Hematopoietic multipotent progenitor cell treated with erythropoietin and hydrocortisone succinate and interleukin-3 and kit ligand, for 4 days (in vitro differentiated cells): Measurements from ENCODE around the gene TGFBR2.

ENCODE experiments used
- DNase-seq: peaks from one replicate; pipeline ENCODE4 v3.0.0-alpha.2; 2015

The TGFBR2 gene

GRCh38 chr3:30604093-30604492 is 2.3 kb upstream of the TGFBR2 start:
- DNase-seq, result peak; percentile 87

GRCh38 chr3:30604558-30604957 is 1.8 kb upstream of the TGFBR2 start:
- peak; percentile 29 for DNase-seq

- no peak for DNase-seq
These were observed 1.4 kb upstream of the TGFBR2 start for GRCh38 chr3:30605005-30605404.

GRCh38 chr3:30605706-30606300 is 598 bp upstream of the TGFBR2 start:
- DNase-seq, result no peak

GRCh38 chr3:30607032-30607833 is 832 bp downstream of the TGFBR2 start:
- peak; percentile 91 for DNase-seq

- no peak for DNase-seq
These were observed 2.2 kb downstream of the TGFBR2 start for GRCh38 chr3:30608598-30608947.

GRCh38 chr3:30609930-30610701 is 3.7 kb downstream of the TGFBR2 start:
- DNase-seq, result no peak

- no peak for DNase-seq
These were observed 4.4 kb downstream of the TGFBR2 start for GRCh38 chr3:30610702-30611368.

GRCh38 chr3:30611613-30612436 is 5.4 kb downstream of the TGFBR2 start:
- DNase-seq, result peak; percentile 54

- DNase-seq, result peak; percentile 70
These were observed 6.2 kb downstream of the TGFBR2 start for GRCh38 chr3:30612437-30613132.

GRCh38 chr3:30613133-30613825 is 6.9 kb downstream of the TGFBR2 start:
- DNase-seq, result peak; percentile 33

GRCh38 chr3:30614373-30614772 is 8.0 kb downstream of the TGFBR2 start:
- no peak for DNase-seq

- no peak for DNase-seq
These were observed 8.5 kb downstream of the TGFBR2 start for GRCh38 chr3:30614943-30615342.

- no peak for DNase-seq
These were observed 9.4 kb downstream of the TGFBR2 start for GRCh38 chr3:30615615-30616346.

- no peak for DNase-seq
These were observed 10.1 kb downstream of the TGFBR2 start for GRCh38 chr3:30616347-30617027.

GRCh38 chr3:30617069-30617468 is 10.7 kb downstream of the TGFBR2 start:
- DNase-seq, result no peak

GRCh38 chr3:30617653-30618052 is 11.3 kb downstream of the TGFBR2 start:
- DNase-seq, result no peak

GRCh38 chr3:30618526-30618925 is 12.1 kb downstream of the TGFBR2 start:
- peak; percentile 27 for DNase-seq

GRCh38 chr3:30619318-30619717 is 12.9 kb downstream of the TGFBR2 start:
- no peak for DNase-seq
